ENCODE data around the gene DNASE1. TPM values are rescaled to one million over a fixed set of nuclear protein-coding genes. Genes with fewer than 3 reads are reported as not detected.
A peak's percentile ranks its signal among the peaks of the same experiment; 100 is the strongest.

DNASE1 gene
- total and polyA plus RNA-seq, 9 of the 15 experiments (the other 6 are each of a cell fraction or from before 2014, with no cell fraction given) = 0.53 to 10.1 (median 5.9) TPM

DNA sequence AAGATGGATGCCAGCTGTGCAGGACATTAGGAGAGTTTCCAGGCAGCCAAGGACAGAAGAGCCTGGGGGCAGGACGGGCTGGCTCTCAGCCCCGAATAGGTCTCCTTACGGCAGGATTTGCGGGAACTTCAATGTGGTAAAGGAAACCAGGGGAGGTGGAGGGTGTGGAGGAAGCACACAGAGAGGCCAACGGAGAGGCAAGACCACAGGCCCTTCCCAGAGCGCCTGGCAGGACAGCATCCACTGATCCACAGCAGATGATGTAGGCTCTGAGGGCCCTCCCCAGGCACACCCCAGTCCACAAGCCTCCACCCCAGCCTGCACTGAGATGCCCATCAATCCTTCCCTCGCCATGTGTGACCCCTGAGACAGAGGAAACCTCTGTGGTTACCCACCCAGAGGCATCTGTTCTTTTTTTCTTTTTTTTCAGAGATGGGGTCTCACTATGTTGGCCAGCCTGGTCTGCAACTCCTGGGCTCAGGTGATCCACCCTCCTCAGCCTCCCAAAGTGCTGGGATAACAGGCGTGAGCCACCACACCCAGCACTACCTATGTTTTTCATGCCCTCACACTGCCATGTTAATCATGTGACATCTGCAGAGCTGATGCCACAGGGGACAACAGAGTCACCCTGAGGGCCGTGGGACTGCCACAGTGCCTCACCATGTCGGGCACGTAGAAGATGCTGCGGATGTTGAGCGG is 19.3 kb downstream of the DNASE1 start:
- FAIRE-seq (no peak), ATAC-seq (no peak), DNase-seq (ENCODE audit: extremely low read depth in 1 of 4, low spot score in 3 of 4) (no peak)
- H3K9ac ChIP-seq (ENCODE audit: insufficient read depth in 1 of 2, low read depth in 2 of 2, low read length in 2 of 2) = no peak overlapping the region
- H3K4me2 ChIP-seq (ENCODE audit: insufficient read depth, low read length) = no peak overlapping the region
- BruUV-seq (replicated peaks) = no TSS peak
- intact Hi-C loops (cut with micrococcal nuclease) = no loop called here
- POLR2A ChIA-PET = interaction anchor here (1.0 kb wide), 1 partner anchor 30 kb away, joined by 4 read pairs; no protein-coding TSS in a partner anchor
- no peaks in the 10 kb centered on the region for H3K79me2 ChIP-seq (ENCODE audit: control insufficient read depth, insufficient read depth, low read length)
- H2AFZ ChIP-seq (ENCODE audit: low read depth, low read length) = no peak overlapping the region
- no peak for TF ChIP-seq ETV1 (tag; conservative IDR thresholded peaks at IDR 0.05; ENCODE audit: low read depth)
- peak; percentile 77 for TF ChIP-seq ZNF121 (CRISPR knock-in tag; conservative IDR thresholded peaks at IDR 0.05)
- H3K36me3 ChIP-seq (ENCODE audit: control insufficient read depth, insufficient read depth, low read length) = peaks cover 94% of the 10 kb centered on the region; the same call in 2 of the 3 replicates
- in situ Hi-C loops (cut with MboI) = no loop called here
- H3K4me3 ChIP-seq = no peak overlapping the region
- CTCF ChIA-PET (ENCODE audit: low intra/inter-chr PET ratio) = no interaction called here
- no peaks in the 10 kb centered on the region for H3K27me3 ChIP-seq (ENCODE audit: control insufficient read depth in 2 of 2, insufficient read depth in 2 of 2, low read length in 2 of 2)
- peaks cover 0 to 6% of the 10 kb centered on the region in 2 experiments; a peak in 1 of 5 replicates for H3K4me1 ChIP-seq (replicated peaks in 1 of 2; ENCODE audit: control insufficient read depth in 2 of 2, insufficient read depth in 2 of 2, low read length in 2 of 2)
- H3K9me3 ChIP-seq (replicated peaks; ENCODE audit: control insufficient read depth, insufficient read depth, low read depth, low read length) = no peaks in the 10 kb centered on the region
- 93% methylated on average over 13 of the region's 13 CpGs for WGBS (ENCODE audit: insufficient coverage, low coverage, missing lambda C conversion rate)
- no peaks in the 10 kb centered on the region for H3K9me1 ChIP-seq (ENCODE audit: control insufficient read depth, insufficient read depth, low read length)
- peaks cover 2% of the 10 kb centered on the region; the same call in 1 of the 2 replicates for H4K20me1 ChIP-seq (replicated peaks; ENCODE audit: control insufficient read depth, insufficient read depth, low read length)
- H3K27ac ChIP-seq (ENCODE audit: extremely low read depth, low read depth, low read length) = no peak overlapping the region

DNA sequence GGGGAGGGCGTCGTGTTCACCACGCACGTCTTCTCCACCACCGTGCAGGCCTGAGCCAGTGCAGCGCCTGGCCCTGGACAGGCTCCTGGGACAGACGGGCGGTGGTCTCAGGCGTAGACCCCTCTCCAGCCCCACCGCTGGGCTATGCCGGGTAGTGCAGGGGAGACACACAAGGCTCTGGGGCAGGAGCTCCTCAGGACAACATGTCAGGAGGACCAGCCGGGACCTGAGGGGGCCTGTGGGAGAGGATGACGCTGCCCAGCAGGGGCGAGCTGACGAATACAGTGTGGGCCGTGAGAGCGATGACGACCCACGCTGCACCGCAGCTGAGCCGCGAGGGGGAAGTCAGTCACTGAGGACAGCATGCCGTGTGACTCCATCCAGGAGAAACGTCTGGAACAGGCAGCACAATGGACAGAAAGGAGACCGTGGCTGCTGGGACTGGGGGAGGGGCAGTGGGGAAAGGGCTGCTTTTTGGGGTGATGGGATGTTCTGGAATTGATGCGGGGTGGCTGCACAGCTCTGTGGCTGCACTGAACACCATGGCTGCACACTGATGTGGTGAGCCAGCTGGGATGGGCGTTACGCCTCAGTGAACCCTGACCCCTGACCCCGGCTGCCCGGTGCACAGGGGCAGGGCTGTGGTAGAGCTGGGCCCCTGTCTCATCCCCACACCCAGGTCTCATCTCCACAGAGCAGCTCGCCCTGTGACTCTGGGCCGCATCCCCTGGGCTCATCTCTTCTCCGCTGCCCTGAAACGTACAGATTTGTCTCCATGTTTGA is 20.2 kb downstream of the DNASE1 start:
- peaks cover 0 to 6% of the 10 kb centered on the region in 2 experiments; a peak in 1 of 5 replicates for H3K4me1 ChIP-seq (replicated peaks in 1 of 2; ENCODE audit: control insufficient read depth in 2 of 2, insufficient read depth in 2 of 2, low read length in 2 of 2)
- no peak overlapping the region for H3K4me2 ChIP-seq (ENCODE audit: insufficient read depth, low read length)
- no TSS peak for BruUV-seq (replicated peaks)
- peaks cover 96% of the 10 kb centered on the region; the same call in 2 of the 3 replicates for H3K36me3 ChIP-seq (ENCODE audit: control insufficient read depth, insufficient read depth, low read length)
- TF ChIP-seq POLR2G (IDR thresholded peaks at IDR 0.05; ENCODE audit: low read depth, low read length) (peak; percentile 61), HSF4 (CRISPR knock-in tag; IDR thresholded peaks at IDR 0.05; ENCODE audit: borderline replicate concordance) (no peak), NR2C1 (IDR thresholded peaks at IDR 0.05) (peak; percentile 47; the same call in 1 of the 2 replicates), NR2C1 (tag; IDR thresholded peaks at IDR 0.05) (peak; percentile 64)
- TF ChIP-seq, protein P1, sequence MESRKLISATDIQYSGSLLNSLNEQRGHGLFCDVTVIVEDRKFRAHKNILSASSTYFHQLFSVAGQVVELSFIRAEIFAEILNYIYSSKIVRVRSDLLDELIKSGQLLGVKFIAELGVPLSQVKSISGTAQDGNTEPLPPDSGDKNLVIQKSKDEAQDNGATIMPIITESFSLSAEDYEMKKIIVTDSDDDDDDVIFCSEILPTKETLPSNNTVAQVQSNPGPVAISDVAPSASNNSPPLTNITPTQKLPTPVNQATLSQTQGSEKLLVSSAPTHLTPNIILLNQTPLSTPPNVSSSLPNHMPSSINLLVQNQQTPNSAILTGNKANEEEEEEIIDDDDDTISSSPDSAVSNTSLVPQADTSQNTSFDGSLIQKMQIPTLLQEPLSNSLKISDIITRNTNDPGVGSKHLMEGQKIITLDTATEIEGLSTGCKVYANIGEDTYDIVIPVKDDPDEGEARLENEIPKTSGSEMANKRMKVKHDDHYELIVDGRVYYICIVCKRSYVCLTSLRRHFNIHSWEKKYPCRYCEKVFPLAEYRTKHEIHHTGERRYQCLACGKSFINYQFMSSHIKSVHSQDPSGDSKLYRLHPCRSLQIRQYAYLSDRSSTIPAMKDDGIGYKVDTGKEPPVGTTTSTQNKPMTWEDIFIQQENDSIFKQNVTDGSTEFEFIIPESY (CRISPR knock-in tag; IDR thresholded peaks at IDR 0.05) = 0 out of 2 replicates have a peak, but pooled peaks have one; percentile 7
- ChIA-PET POLR2A (interaction anchor here (0.6 to 1.0 kb wide), 2 partner anchors 30 to 939 kb away, joined by 3 to 4 read pairs; no protein-coding TSS in a partner anchor), CTCF (ENCODE audit: low intra/inter-chr PET ratio) (no interaction called here)
- no peak overlapping the region; a peak in 1 of 4 replicates for H3K9ac ChIP-seq (ENCODE audit: insufficient read depth in 1 of 2, low read depth in 2 of 2, low read length in 2 of 2)
- H4K20me1 ChIP-seq (replicated peaks; ENCODE audit: control insufficient read depth, insufficient read depth, low read length) = 0 out of 2 replicates have a peak, but pooled peaks cover 2% of the 10 kb centered on the region
- no peaks in the 10 kb centered on the region for H3K9me3 ChIP-seq (replicated peaks; ENCODE audit: control insufficient read depth, insufficient read depth, low read depth, low read length)
- intact Hi-C loops (cut with micrococcal nuclease) = no loop called here
- H2AFZ ChIP-seq (ENCODE audit: low read depth, low read length) = no peak overlapping the region
- no peak for DNase-seq (ENCODE audit: extremely low read depth in 1 of 4, low spot score in 3 of 4)
- H3K79me2 ChIP-seq (ENCODE audit: control insufficient read depth, insufficient read depth, low read length) = no peaks in the 10 kb centered on the region
- H3K4me3 ChIP-seq = no peak overlapping the region
- no peak overlapping the region for H3K27ac ChIP-seq (ENCODE audit: extremely low read depth, low read depth, low read length)
- 93% methylated on average over 30 of the region's 34 CpGs for WGBS (ENCODE audit: insufficient coverage, low coverage, missing lambda C conversion rate)
- ATAC-seq = peak; percentile 54
- H3K9me1 ChIP-seq (ENCODE audit: control insufficient read depth, insufficient read depth, low read length) = no peaks in the 10 kb centered on the region
- no peaks in the 10 kb centered on the region for H3K27me3 ChIP-seq (ENCODE audit: control insufficient read depth in 2 of 2, insufficient read depth in 2 of 2, low read length in 2 of 2)
- FAIRE-seq = peak; percentile 49
- in situ Hi-C loops (cut with MboI) = no loop called here
